Activated naive CD8-positive, alpha-beta T cell treated with anti-CD3 and anti-CD28 coated beads, Interleukin-2, amount 50 U/mL, for 24 hours (primary cell): ENCODE data around the gene BCAS1.

ENCODE experiments used
- ATAC-seq: fragments of 150-1000 bp; cut with Tn5 transposase; one replicate; pipeline ENCODE4 v1.10.0; 2021
- DNase-seq: peaks from one replicate; pipeline ENCODE4 v3.0.0; 2021
- H3K27ac Mint-ChIP-seq: one replicate; pipeline ENCODE4 v1.8.0; 2021; ENCODE audit warnings: mild to moderate bottlenecking, mixed read lengths
- H3K27me3 Mint-ChIP-seq: one replicate; pipeline ENCODE4 v1.8.0; 2021; ENCODE audit warnings: mixed read lengths
- H3K36me3 Mint-ChIP-seq: one replicate; pipeline ENCODE4 v1.8.0; 2021; ENCODE audit warnings: low read depth, mixed read lengths
- H3K4me1 Mint-ChIP-seq: one replicate; pipeline ENCODE4 v1.8.0; 2021; ENCODE audit warnings: mixed read lengths
- H3K4me3 Mint-ChIP-seq: one replicate; pipeline ENCODE4 v1.8.0; 2021; ENCODE audit warnings: mild to moderate bottlenecking, moderate library complexity, mixed read lengths
- H3K9me3 Mint-ChIP-seq: one replicate; pipeline ENCODE4 v1.8.0; 2021; ENCODE audit warnings: mixed read lengths

The BCAS1 gene

DNA sequence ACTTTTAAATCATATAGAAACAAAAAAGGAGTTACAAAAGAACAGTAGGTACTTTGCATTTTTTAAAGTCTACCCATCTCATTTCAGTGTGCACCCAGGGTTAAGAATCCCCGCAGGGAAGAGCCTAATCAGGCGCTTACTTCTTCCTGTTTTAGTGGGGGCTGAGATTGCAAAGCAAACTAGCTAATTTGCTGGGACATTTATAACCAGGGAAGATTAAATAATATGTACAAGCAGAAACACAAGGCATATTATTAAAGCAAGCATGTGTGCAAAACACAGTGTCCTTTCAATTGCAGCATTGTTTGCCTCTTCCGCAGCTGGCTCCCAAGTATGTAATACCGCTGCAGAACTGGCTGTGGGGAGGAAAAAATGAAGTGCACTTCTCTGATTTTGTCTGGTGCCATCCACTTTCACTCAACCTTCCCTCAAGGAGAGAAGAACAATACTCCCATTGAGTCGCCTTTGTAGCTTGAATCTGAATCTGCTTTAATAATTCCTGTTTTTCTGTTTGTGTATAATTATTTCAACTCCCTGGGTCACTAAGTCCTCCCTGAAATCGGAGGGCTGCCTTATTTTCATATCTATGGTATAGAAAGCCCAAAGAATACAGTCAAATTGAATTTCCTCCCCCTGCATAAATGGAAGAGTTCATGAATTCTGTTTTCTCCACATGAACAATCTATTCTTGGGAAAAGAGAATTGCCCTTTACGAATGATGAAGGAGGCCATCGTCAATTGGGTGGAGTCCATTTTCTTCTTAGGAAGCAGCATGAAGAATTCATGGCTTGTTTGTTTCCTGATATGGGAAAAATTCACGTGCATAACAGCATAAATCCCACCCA, 23.3 kb upstream of the BCAS1 start:
- Mint-ChIP-seq H3K27ac (no peak overlapping the region), H3K9me3 (no peaks in the 10 kb centered on the region), H3K4me1 (no peaks in the 10 kb centered on the region), H3K27me3 (no peaks in the 10 kb centered on the region), H3K36me3 (no peaks in the 10 kb centered on the region), H3K4me3 (no peak overlapping the region)
- no peak for ATAC-seq
- DNase-seq, result no peak

DNA sequence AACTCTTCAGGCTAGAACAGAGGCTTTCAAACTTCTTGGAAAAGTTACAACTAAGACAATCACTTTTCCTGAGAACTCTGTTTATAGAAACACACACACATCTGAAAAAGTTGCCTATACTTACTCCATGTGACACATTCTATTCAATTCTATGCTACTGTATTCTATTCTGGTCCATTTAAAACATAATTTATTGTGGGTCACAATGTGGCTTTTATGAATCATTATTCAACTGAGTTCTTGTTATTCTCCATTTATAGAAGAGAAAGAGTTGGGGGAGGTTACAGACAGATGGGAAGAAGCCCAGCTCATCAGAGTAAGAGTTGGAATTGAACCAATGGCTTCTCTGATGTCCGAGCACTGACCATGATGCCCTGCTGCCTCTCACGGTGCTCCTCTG, 21.6 kb upstream of the BCAS1 start:
- no peaks in the 10 kb centered on the region for H3K4me1 Mint-ChIP-seq
- no peaks in the 10 kb centered on the region for H3K27me3 Mint-ChIP-seq
- H3K9me3 Mint-ChIP-seq, result no peaks in the 10 kb centered on the region
- H3K4me3 Mint-ChIP-seq, result no peak overlapping the region
- H3K27ac Mint-ChIP-seq, result no peak overlapping the region
- no peak for DNase-seq
- no peaks in the 10 kb centered on the region for H3K36me3 Mint-ChIP-seq
- ATAC-seq, result no peak

DNA sequence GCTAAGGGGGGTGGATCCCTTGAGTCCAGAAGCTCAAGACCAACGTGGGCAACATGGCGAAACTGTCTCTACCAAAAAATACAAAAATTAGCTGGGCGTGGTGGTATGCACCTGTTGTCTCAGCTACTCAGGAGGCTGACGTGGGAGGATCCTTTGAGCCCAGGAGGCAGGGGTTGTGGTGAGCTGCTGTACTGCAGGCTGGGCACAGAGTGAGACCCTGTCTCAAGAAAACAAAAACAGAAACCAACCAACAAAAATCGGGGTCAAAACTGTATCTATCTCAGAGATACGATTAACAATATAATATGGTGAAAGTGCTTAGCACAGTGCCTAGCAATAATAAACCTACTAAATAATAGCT, 20.7 kb upstream of the BCAS1 start:
- H3K27ac Mint-ChIP-seq, result no peak overlapping the region

DNA sequence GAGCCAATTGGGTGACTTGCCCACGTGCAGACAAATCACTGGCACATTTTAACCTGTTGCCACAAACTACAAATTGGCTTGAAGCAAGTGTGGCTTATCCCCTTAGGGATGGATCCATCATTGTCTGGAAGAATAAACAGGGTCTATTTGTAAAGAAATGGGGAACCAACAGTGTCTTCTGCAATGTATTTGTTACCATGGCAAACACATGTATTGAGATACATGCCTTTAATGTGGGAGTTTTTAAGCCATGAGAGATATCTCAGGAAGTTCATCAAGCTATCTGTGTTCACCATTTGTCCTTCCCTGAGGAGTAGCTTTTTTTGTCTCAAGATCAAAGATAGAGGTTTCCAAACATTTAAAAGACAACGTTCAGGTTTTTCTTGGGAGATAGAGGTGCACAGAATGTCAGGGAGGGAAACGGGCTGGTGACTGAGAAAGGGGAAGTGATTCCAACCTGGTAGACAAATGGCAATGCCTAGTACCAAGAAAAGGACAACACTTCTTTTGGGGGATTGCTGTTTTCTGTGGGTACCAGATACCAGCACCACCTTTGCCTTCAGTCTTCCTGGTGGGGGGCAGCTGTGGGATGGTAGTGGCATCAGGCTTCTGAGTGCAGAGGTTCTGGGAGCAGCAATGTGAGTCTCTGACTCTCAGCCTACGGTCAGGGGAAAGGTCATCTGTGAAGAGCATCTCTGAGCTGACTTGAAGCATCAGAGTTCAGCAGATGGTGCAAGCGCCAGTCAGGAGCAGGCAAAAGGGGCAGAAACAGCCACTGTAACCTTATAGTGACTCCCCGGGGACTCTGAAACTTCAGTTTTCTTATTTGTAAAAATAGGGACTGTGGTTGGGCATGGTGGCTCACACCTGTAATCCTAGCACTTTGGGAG, 20.1 kb upstream of the BCAS1 start:
- Mint-ChIP-seq H3K36me3 (no peaks in the 10 kb centered on the region), H3K9me3 (no peaks in the 10 kb centered on the region), H3K27me3 (no peaks in the 10 kb centered on the region), H3K27ac (no peak overlapping the region), H3K4me1 (no peaks in the 10 kb centered on the region), H3K4me3 (no peak overlapping the region)
- ATAC-seq, result peak; percentile 20
- DNase-seq, result no peak

More for the DNA sequence above, 20.7 kb upstream of the BCAS1 start:
- Mint-ChIP-seq H3K27me3 (no peaks in the 10 kb centered on the region), H3K9me3 (no peaks in the 10 kb centered on the region), H3K4me1 (no peaks in the 10 kb centered on the region), H3K36me3 (no peaks in the 10 kb centered on the region), H3K4me3 (no peak overlapping the region)
- ATAC-seq, result no peak
- no peak for DNase-seq

DNA sequence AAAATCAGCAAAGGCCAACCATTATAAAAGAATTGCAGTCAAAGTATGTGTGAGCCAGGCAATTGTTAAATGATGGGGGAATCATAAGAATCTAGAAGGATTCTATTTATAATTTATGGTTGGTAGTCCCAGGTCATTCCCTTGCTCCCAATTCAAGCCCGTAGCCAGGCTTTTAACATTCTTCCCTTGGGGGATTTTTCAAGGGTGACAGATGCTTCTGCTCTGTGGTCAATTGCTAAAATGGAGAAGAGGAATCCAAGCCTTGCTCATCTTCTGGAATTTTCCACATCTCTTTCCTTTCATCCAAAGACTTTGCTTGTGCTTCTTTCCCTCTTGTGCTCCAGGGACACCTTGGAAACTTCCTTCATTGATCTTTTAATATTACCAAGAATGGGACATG, 18.0 kb upstream of the BCAS1 start:
- H3K27ac Mint-ChIP-seq, result no peak overlapping the region
- no peaks in the 10 kb centered on the region for H3K36me3 Mint-ChIP-seq
- DNase-seq, result no peak
- H3K4me1 Mint-ChIP-seq, result peaks cover 3% of the 10 kb centered on the region
- ATAC-seq, result no peak
- H3K4me3 Mint-ChIP-seq, result no peak overlapping the region
- H3K27me3 Mint-ChIP-seq, result no peaks in the 10 kb centered on the region
- no peaks in the 10 kb centered on the region for H3K9me3 Mint-ChIP-seq

DNA sequence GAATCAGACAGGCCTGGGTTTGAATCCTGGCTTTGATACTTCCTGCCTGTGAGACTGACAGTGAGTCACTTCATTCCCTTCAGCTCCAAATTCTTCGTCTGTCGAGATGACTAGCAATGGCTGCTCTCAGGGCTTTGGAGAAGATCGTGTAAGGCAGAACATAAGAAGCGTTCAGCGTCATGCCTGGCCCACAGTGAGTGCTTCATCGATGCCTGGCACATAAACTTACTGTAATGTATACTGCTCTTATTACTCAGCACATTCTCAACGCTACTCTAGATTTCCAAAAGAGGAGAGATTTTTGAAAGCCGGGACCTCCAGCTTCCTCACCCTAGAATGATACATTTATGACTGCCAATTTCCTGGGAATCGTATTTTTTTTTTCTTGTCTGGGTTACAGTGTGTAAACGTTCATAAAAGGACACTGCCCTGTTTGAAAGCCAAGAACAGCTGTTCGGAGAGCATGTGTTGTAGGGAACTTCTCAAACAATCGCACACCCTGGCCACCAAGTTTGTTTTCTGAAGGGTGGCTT, 16.2 kb upstream of the BCAS1 start:
- no peak overlapping the region for H3K27ac Mint-ChIP-seq
- no peak for DNase-seq
- H3K36me3 Mint-ChIP-seq, result no peaks in the 10 kb centered on the region
- H3K9me3 Mint-ChIP-seq, result no peaks in the 10 kb centered on the region
- H3K27me3 Mint-ChIP-seq, result no peaks in the 10 kb centered on the region
- no peak for ATAC-seq
- H3K4me3 Mint-ChIP-seq, result no peak overlapping the region
- peaks cover 4% of the 10 kb centered on the region for H3K4me1 Mint-ChIP-seq

DNA sequence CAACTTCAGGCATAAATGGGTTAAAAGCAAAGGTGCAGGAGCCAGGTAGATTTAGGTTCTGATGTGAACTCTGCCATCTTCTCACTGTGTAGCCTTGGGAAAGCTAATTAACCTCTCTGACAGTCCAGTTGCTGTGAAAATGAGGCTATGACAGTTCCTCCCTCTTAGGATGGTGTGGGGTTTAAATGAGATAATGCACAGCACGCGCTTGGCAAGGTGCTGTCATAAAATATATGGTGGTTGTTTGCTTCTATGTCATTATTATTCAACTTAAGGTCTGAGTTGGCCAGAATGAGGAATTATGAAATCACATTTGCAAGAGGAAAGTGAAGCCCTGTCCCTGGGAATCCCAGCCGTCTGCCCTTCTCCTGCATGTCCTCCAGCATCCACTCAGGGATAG, 15.5 kb upstream of the BCAS1 start:
- H3K4me1 Mint-ChIP-seq, result peaks cover 4% of the 10 kb centered on the region
- H3K27me3 Mint-ChIP-seq, result no peaks in the 10 kb centered on the region
- H3K36me3 Mint-ChIP-seq, result no peaks in the 10 kb centered on the region
- no peaks in the 10 kb centered on the region for H3K9me3 Mint-ChIP-seq
- H3K4me3 Mint-ChIP-seq, result no peak overlapping the region
- no peak overlapping the region for H3K27ac Mint-ChIP-seq
- ATAC-seq (no peak), DNase-seq (no peak)

DNA sequence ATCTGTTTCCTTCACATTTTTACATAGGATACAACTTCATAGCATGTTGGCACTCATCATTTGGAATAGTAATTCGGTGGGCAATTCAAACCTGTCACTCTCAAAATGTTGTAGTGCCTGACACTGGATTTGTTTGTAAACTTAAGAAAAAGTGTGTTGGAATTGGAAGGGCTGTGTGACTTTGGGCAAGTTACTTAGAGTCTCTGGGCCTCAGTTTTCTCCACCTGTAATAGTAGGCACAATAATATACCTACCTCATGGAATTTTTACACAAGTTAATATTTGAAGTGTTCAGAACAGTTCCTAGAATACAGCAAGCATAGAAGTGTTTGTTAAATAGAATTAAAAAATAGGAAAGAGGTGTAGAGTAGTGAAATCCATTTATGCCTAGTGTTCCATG, 15.0 kb upstream of the BCAS1 start:
- H3K4me1 Mint-ChIP-seq, result peaks cover 4% of the 10 kb centered on the region
- no peak overlapping the region for H3K4me3 Mint-ChIP-seq
- DNase-seq (no peak), ATAC-seq (no peak)
- no peaks in the 10 kb centered on the region for H3K27me3 Mint-ChIP-seq
- H3K36me3 Mint-ChIP-seq, result no peaks in the 10 kb centered on the region
- H3K27ac Mint-ChIP-seq, result no peak overlapping the region
- no peaks in the 10 kb centered on the region for H3K9me3 Mint-ChIP-seq

DNA sequence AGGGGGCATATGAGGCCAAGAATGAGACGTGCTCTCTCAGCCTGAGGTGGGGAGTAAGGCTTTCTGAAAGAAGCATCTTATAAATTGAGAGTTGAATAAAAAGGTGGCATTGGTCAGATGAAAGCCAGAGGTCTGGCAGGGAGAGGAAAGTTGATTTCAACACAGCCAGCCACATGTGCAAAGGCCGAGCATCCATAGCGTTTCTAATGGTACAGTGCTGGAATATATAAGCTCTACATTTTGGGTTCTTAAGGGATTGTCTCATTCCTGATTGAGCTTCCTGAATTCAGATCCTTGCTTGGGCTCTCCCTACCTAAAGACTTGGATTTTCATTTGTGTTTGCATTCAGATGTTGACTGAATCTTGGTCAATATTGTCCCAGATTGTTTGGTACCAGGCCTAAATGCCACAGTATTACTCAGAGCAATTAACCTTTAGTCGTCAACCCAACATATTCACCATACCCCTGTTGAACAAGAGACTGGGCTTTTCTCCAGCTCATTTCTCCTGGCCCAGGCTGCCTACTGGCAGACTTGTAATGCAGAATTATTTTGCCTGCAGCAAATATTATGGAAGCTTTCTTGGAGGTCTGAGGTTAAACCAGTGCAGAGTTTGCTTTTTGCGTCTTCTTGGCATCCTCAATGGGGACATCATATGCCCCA, 14.5 kb upstream of the BCAS1 start:
- Mint-ChIP-seq H3K4me3 (no peak overlapping the region), H3K4me1 (peaks cover 7% of the 10 kb centered on the region), H3K36me3 (no peaks in the 10 kb centered on the region), H3K27me3 (no peaks in the 10 kb centered on the region), H3K27ac (no peak overlapping the region), H3K9me3 (no peaks in the 10 kb centered on the region)
- ATAC-seq (no peak), DNase-seq (no peak)

DNA sequence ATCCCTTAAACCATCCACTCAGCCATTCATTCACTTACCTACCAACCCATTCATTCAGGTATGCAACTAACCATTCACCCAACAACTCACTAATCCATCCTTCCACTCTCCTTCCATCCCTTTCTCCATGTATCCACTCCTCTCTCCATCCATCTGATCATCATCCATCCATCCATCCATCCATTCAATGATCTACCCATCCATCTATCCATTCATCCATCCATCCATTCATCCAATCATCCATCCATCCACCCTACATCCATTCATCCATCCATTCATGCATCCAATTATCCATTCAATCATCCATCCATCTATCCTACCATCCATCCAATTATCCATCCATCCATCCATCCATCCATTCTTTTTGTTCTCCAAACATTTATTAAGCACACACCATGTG, 13.8 kb upstream of the BCAS1 start:
- ATAC-seq (no peak), DNase-seq (no peak)
- H3K4me3 Mint-ChIP-seq, result no peak overlapping the region
- no peaks in the 10 kb centered on the region for H3K9me3 Mint-ChIP-seq
- no peak overlapping the region for H3K27ac Mint-ChIP-seq
- peaks cover 7% of the 10 kb centered on the region for H3K4me1 Mint-ChIP-seq
- H3K36me3 Mint-ChIP-seq, result no peaks in the 10 kb centered on the region
- no peaks in the 10 kb centered on the region for H3K27me3 Mint-ChIP-seq

DNA sequence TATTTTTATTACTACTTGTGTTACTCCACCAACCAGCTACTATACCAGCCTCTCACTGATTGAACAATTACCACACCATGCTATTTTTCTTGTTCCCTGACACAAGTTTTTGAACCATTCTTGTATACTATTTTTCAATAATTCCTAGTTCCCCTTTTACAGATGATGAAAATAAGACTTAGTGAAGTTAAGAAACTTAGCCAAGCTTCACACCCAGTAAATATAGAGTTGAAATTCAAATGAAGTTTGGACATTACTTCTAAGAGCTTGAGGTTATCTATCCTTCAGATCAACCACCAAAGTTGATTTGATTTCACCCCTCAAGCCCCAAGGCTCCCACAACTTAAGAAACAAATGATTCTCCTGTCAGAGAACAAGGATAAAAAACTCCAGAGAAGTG, 13.1 kb upstream of the BCAS1 start:
- ATAC-seq, result no peak
- DNase-seq, result no peak
- Mint-ChIP-seq H3K27me3 (no peaks in the 10 kb centered on the region), H3K36me3 (peaks cover 6% of the 10 kb centered on the region), H3K4me1 (peaks cover 15% of the 10 kb centered on the region), H3K4me3 (no peak overlapping the region), H3K9me3 (no peaks in the 10 kb centered on the region), H3K27ac (no peak overlapping the region)

DNA sequence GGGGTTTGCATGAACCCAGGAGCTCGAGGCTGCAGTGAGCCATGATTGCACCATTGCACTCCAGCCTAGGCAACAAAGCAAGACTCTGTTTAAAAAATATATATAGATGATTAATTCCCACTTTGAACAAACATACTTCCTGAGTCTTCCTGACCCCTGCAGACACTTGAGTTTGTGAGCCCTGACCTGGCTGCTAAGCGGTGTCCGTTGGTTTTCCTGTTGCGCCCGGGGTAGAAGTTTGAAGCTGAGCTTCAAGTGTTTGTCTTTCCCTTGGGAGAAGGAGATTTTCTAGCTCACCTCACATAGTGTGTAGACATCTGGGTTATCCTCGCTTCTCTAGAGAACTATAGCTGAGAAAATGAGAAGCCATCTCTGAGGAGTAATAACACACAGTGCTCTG, 11.7 kb upstream of the BCAS1 start:
- Mint-ChIP-seq H3K27me3 (no peaks in the 10 kb centered on the region), H3K36me3 (peaks cover 10% of the 10 kb centered on the region), H3K9me3 (peaks cover 4% of the 10 kb centered on the region), H3K4me1 (peaks cover 22% of the 10 kb centered on the region), H3K4me3 (no peak overlapping the region), H3K27ac (no peak overlapping the region)
- DNase-seq (no peak), ATAC-seq (no peak)

DNA sequence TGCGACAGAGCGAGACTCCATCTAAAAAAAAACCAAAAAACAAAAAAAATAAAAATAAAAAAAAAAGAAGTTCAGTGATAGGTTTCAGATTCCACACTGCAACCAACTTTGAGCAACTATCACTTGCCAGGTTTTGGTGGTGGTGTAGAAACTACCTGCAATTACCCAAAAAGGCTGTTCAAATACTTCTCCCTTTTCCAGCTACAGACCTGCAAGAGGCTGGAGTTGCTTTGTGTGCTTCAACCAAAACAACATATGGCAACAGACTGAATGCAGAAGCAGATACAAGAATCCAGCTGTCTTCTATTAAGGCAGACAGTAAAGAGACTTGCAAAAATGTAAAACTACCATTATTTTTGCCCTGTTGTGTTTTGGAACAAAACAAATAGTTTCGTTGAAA, 9.3 kb upstream of the BCAS1 start:
- Mint-ChIP-seq H3K4me1 (peaks cover 22% of the 10 kb centered on the region), H3K9me3 (peaks cover 4% of the 10 kb centered on the region), H3K36me3 (peaks cover 10% of the 10 kb centered on the region), H3K27me3 (no peaks in the 10 kb centered on the region), H3K4me3 (no peak overlapping the region), H3K27ac (no peak overlapping the region)
- no peak for DNase-seq
- no peak for ATAC-seq

DNA sequence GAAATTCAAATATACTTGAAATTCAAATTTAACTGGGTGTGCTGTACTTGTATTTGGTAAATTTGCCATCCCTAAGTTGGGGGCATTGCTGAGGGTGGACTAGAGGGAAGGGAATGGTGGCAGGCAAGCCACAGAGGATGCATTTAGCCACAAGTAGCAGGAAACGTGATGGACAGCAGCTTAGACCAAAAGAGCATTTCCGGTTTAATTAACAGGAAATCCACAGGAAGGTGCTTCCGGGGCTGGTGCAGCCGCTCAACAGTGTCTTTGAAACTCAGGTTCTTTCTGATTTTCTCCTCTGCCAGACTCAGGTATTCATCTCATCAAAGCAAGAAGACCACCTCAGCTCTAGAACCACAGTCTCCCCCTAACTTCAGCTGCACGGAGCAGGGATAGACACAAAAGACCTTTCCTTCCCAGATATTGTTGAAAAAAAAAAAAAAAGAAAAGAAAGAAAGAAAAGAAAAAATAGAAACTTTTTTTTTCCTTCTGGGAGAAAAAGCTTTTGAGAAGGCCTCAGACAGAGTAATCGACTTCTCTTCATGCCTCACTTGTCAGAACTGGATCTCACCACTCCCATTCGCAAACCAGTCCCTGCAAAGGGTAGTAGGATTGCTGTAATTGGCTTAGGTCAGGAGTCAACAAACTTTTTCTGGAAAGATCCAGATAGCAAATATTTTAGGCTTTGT, 8.0 kb upstream of the BCAS1 start:
- DNase-seq (peak; percentile 29), ATAC-seq (no peak)
- no peaks in the 10 kb centered on the region for H3K27me3 Mint-ChIP-seq
- peak overlapping the region; percentile 76 for H3K27ac Mint-ChIP-seq
- H3K9me3 Mint-ChIP-seq, result peaks cover 4% of the 10 kb centered on the region
- H3K36me3 Mint-ChIP-seq, result peaks cover 10% of the 10 kb centered on the region
- H3K4me3 Mint-ChIP-seq, result peak overlapping the region; percentile 38
- H3K4me1 Mint-ChIP-seq, result peaks cover 18% of the 10 kb centered on the region
